ENCODE measurements around the gene ARFIP2. TPM values are rescaled to one million over a fixed set of nuclear protein-coding genes. Genes with fewer than 3 reads are reported as not detected.

The ARFIP2 gene
- total and polyA plus RNA-seq, 8 donors, result 44.0 to 91.1 (median 68.8) TPM

GRCh38 chr11:6459099-6459450 lies 22.1 kb downstream of the ARFIP2 start:
- 75 to 93% (median 79%) methylated on average over 1 of the region's 1 CpG for WGBS, 5 donors
- H3K27ac ChIP-seq, result no peak overlapping the region
- H3K36me3 ChIP-seq, result peaks cover 47 to 100% (median 87%) of the 10 kb centered on the region in 4 donors
- no peaks in the 10 kb centered on the region for H3K9me3 ChIP-seq
- no peaks in the 10 kb centered on the region for H3K27me3 ChIP-seq
- DNase-seq, result peak in 1 of 2 donors; percentile 25
- intact Hi-C loops (cut with DNase I; ENCODE audit: low total_unique reads), result no loop called here
- H3K4me3 ChIP-seq, result no peak overlapping the region
- TF ChIP-seq EP300 (IDR thresholded peaks at IDR 0.05) (no peak), POLR2A (IDR thresholded peaks at IDR 0.05) (no peak), CTCF (IDR thresholded peaks at IDR 0.05) (no peak), POLR2AphosphoS5 (IDR thresholded peaks at IDR 0.05) (no peak)
- no peaks in the 10 kb centered on the region for H3K4me1 ChIP-seq

- no peak overlapping the region for H3K4me3 ChIP-seq
- H3K36me3 ChIP-seq, result peaks cover 51 to 100% (median 87%) of the 10 kb centered on the region in 4 donors
- intact Hi-C loops (cut with DNase I; ENCODE audit: low total_unique reads), result no loop called here
- H3K9me3 ChIP-seq, result no peaks in the 10 kb centered on the region
- TF ChIP-seq EP300 (IDR thresholded peaks at IDR 0.05) (no peak), POLR2AphosphoS5 (IDR thresholded peaks at IDR 0.05) (no peak), POLR2A (IDR thresholded peaks at IDR 0.05) (no peak), CTCF (IDR thresholded peaks at IDR 0.05) (no peak)
- WGBS, 5 donors, result 44 to 61% (median 54%) methylated on average over 2 of the region's 2 CpGs
- DNase-seq, result peak in 1 of 2 donors; percentile 23
- H3K4me1 ChIP-seq, result no peaks in the 10 kb centered on the region
- H3K27ac ChIP-seq, result no peak overlapping the region
- no peaks in the 10 kb centered on the region for H3K27me3 ChIP-seq
Observed at GRCh38 chr11:6458352-6459098, 22.6 kb downstream of the ARFIP2 start.

DNA sequence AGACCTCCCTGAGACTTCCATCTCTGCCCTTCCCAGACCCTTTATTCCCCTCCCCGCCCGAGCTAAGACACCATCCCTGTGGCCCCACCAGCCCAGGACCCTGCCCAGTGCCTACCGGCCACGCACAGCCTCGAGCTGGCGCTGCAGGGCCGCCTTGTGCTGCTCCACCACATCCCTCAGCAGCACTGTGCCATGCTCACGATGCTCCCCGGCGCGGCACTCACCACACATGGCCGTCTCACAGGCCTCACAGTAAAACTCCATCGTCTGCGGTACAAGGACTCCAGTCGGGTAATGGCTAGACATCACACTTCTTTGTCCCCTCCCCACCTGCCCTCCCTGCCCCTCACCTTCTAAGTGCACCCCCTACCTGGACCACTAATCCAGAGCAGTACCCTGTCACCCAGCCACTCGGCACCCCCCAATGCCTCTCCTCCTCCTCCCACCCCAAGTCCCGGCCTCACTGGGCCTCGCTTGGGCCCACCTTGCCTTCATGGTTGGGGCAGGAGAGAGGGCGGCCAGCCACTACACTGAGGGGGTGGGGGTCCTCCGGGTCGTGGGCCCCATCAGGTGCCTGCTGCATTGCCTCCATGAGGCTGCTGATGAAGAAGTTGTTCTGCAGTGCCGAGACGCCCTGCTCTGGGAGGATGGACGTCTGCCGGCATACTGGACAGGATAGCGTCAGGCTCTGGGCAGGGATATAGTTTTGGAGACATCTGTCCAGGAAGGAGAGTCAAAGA lies 23.4 kb downstream of the ARFIP2 start:
- no peak overlapping the region for H3K4me3 ChIP-seq
- no peak for DNase-seq
- no peak for TF ChIP-seq EP300 (IDR thresholded peaks at IDR 0.05)
- TF ChIP-seq POLR2A (IDR thresholded peaks at IDR 0.05), result no peak
- no peak for TF ChIP-seq CTCF (IDR thresholded peaks at IDR 0.05)
- TF ChIP-seq POLR2AphosphoS5 (IDR thresholded peaks at IDR 0.05), result no peak
- 92 to 94% (median 92%) methylated on average over 26 of the region's 26 CpGs for WGBS, 5 donors
- peaks cover 51 to 100% (median 91%) of the 10 kb centered on the region in 4 donors for H3K36me3 ChIP-seq
- no peaks in the 10 kb centered on the region for H3K9me3 ChIP-seq
- intact Hi-C loops (cut with DNase I; ENCODE audit: low total_unique reads), result no loop called here
- H3K27me3 ChIP-seq, result no peaks in the 10 kb centered on the region
- H3K27ac ChIP-seq, result no peak overlapping the region
- no peaks in the 10 kb centered on the region for H3K4me1 ChIP-seq

GRCh38 chr11:6456361-6457073 lies 24.6 kb downstream of the ARFIP2 start:
- intact Hi-C loops (cut with DNase I; ENCODE audit: low total_unique reads), result no loop called here
- WGBS, 5 donors, result 95 to 97% (median 96%) methylated on average over 33 to 56 of the region's 56 CpGs

More at GRCh38 chr11:6456361-6457073, 24.6 kb downstream of the ARFIP2 start:
- no peak overlapping the region for H3K27ac ChIP-seq
- H3K36me3 ChIP-seq, result peaks cover 54 to 100% (median 94%) of the 10 kb centered on the region in 4 donors
- H3K4me1 ChIP-seq, result no peaks in the 10 kb centered on the region
- H3K9me3 ChIP-seq, result no peaks in the 10 kb centered on the region
- TF ChIP-seq POLR2A (IDR thresholded peaks at IDR 0.05) (no peak), EP300 (IDR thresholded peaks at IDR 0.05) (no peak), CTCF (IDR thresholded peaks at IDR 0.05) (no peak), POLR2AphosphoS5 (IDR thresholded peaks at IDR 0.05) (no peak)
- DNase-seq, result no peak
- H3K4me3 ChIP-seq, result no peak overlapping the region
- no peaks in the 10 kb centered on the region for H3K27me3 ChIP-seq
